Measurements from ENCODE around the gene SOX1. TPM values are rescaled to one million over a fixed set of nuclear protein-coding genes. Genes with fewer than 3 reads are reported as not detected.

The SOX1 gene
- polyA plus RNA-seq, 1 donor from 2014 or later: 13.2 TPM

DNA sequence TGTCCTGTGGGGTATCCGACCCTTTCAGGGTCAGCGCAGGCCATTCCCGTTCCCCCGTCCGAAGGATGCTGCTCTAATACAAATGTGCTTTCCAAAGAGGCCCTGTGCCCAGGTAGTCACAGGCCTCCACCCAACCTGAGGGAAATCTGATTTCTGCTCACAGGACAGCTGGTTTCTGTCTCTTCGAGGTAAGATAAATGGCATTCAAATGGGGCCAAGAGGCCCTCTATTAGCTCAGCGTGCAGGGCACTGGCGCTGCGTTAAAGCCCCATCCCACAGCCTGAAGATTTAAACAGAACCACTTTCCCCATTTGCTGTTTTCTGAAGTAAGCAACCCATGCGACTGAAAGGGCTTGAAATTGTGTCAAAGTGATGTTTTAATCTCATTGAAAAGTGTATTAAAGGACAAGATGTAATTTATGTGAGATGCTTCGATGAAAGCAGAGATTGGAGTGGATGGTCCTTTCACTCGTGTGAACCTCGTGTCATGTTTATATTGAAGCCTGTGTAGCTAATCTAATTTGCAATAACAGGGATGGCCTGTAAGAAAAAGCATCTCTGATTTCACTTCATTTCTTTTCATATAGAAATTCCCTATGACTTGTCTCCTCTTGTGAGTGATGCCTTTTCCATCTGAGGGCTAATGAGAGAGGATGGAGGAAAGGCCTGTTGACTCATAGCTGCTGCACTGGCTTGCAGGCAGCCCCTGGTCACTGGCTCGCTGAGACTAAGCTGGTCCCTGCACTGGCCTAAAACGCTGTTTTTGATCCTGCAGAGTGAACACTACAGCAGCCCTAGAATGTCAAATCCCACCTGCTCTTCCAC lies 7.3 kb upstream of the SOX1 start:
- H3K9me3 ChIP-seq (ENCODE audit: low read length): no peaks in the 10 kb centered on the region
- peaks cover 89% of the 10 kb centered on the region for H3K27me3 ChIP-seq (ENCODE audit: insufficient read depth, low read depth, low read length)
- no peak overlapping the region for H3K4me2 ChIP-seq (ENCODE audit: low read length)
- peak overlapping the region; percentile 76 for H3K9ac ChIP-seq (ENCODE audit: low read length)
- peak overlapping the region; percentile 62 for H3K27ac ChIP-seq (ENCODE audit: low read length)
- H3K4me3 ChIP-seq (ENCODE audit: low read length): peak overlapping the region; percentile 74
- H2AFZ ChIP-seq (ENCODE audit: low read depth, low read length): no peak overlapping the region
- H3K36me3 ChIP-seq (ENCODE audit: insufficient read depth, low read length): no peaks in the 10 kb centered on the region
- no peaks in the 10 kb centered on the region for H3K9me2 ChIP-seq (ENCODE audit: insufficient read depth, low read length)
- no peak for TF ChIP-seq EZH2 (IDR thresholded peaks at IDR 0.05; ENCODE audit: borderline replicate concordance, insufficient read depth, low read length, poor library complexity, severe bottlenecking)
- no peak for TF ChIP-seq RAD21 (conservative IDR thresholded peaks at IDR 0.05)
- TF ChIP-seq, protein P1, sequence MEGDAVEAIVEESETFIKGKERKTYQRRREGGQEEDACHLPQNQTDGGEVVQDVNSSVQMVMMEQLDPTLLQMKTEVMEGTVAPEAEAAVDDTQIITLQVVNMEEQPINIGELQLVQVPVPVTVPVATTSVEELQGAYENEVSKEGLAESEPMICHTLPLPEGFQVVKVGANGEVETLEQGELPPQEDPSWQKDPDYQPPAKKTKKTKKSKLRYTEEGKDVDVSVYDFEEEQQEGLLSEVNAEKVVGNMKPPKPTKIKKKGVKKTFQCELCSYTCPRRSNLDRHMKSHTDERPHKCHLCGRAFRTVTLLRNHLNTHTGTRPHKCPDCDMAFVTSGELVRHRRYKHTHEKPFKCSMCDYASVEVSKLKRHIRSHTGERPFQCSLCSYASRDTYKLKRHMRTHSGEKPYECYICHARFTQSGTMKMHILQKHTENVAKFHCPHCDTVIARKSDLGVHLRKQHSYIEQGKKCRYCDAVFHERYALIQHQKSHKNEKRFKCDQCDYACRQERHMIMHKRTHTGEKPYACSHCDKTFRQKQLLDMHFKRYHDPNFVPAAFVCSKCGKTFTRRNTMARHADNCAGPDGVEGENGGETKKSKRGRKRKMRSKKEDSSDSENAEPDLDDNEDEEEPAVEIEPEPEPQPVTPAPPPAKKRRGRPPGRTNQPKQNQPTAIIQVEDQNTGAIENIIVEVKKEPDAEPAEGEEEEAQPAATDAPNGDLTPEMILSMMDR (IDR thresholded peaks at IDR 0.05; ENCODE audit: poor library complexity, severe bottlenecking): no peak
- peak; percentile 6 for TF ChIP-seq POLR2AphosphoS5 (IDR thresholded peaks at IDR 0.05)
- TF ChIP-seq EP300 (conservative IDR thresholded peaks at IDR 0.05; ENCODE audit: poor library complexity, severe bottlenecking): no peak
- no peak for TF ChIP-seq REST (IDR thresholded peaks at IDR 0.05; ENCODE audit: borderline replicate concordance)
- no peak for TF ChIP-seq TAF1 (IDR thresholded peaks at IDR 0.05; ENCODE audit: low read depth)
- no peak for TF ChIP-seq SMC3 (conservative IDR thresholded peaks at IDR 0.05; ENCODE audit: poor library complexity)
- no peaks in the 10 kb centered on the region for H3F3A ChIP-seq (ENCODE audit: insufficient read depth, low read length, poor library complexity, severe bottlenecking)
- peaks cover 71% of the 10 kb centered on the region for H3K79me2 ChIP-seq (replicated peaks; ENCODE audit: insufficient read depth, low read length)
- H4K20me1 ChIP-seq (ENCODE audit: insufficient read depth): no peaks in the 10 kb centered on the region

GRCh38 chr13:112060282-112060830 lies 6.6 kb upstream of the SOX1 start:
- no peaks in the 10 kb centered on the region for H3F3A ChIP-seq (ENCODE audit: insufficient read depth, low read length, poor library complexity, severe bottlenecking)
- H3K4me2 ChIP-seq (ENCODE audit: low read length): peak overlapping the region; percentile 8
- peak overlapping the region; percentile 59 for H3K9ac ChIP-seq (ENCODE audit: low read length)
- peak overlapping the region; percentile 36 for H3K27ac ChIP-seq (ENCODE audit: low read length)
- peaks cover 88% of the 10 kb centered on the region for H3K27me3 ChIP-seq (ENCODE audit: insufficient read depth, low read depth, low read length)
- no peaks in the 10 kb centered on the region for H4K20me1 ChIP-seq (ENCODE audit: insufficient read depth)
- H3K9me3 ChIP-seq (ENCODE audit: low read length): no peaks in the 10 kb centered on the region
- H3K79me2 ChIP-seq (replicated peaks; ENCODE audit: insufficient read depth, low read length): peaks cover 78% of the 10 kb centered on the region
- no peaks in the 10 kb centered on the region for H3K36me3 ChIP-seq (ENCODE audit: insufficient read depth, low read length)
- H3K4me3 ChIP-seq (ENCODE audit: low read length): peak overlapping the region; percentile 54
- H3K9me2 ChIP-seq (ENCODE audit: insufficient read depth, low read length): no peaks in the 10 kb centered on the region
- TF ChIP-seq MXI1 (conservative IDR thresholded peaks at IDR 0.05; ENCODE audit: poor library complexity, severe bottlenecking) (no peak), RAD21 (conservative IDR thresholded peaks at IDR 0.05) (no peak), EZH2 (IDR thresholded peaks at IDR 0.05; ENCODE audit: borderline replicate concordance, insufficient read depth, low read length, poor library complexity, severe bottlenecking) (no peak), EP300 (conservative IDR thresholded peaks at IDR 0.05; ENCODE audit: poor library complexity, severe bottlenecking) (no peak), SMC3 (conservative IDR thresholded peaks at IDR 0.05; ENCODE audit: poor library complexity) (no peak), POLR2AphosphoS5 (IDR thresholded peaks at IDR 0.05) (no peak), TAF1 (IDR thresholded peaks at IDR 0.05; ENCODE audit: low read depth) (no peak), REST (IDR thresholded peaks at IDR 0.05; ENCODE audit: borderline replicate concordance) (no peak)
- TF ChIP-seq, protein P1 (IDR thresholded peaks at IDR 0.05; ENCODE audit: poor library complexity, severe bottlenecking): no peak
- no peak overlapping the region for H2AFZ ChIP-seq (ENCODE audit: low read depth, low read length)
